ENCODE data around the gene TGDS. TPM values are rescaled to one million over a fixed set of nuclear protein-coding genes. Genes with fewer than 3 reads are reported as not detected.

TGDS gene
- total RNA-seq, 1 donor from 2014 or later = 6.3 TPM

GRCh38 chr13:94569615-94570014 lies 26.3 kb downstream of the TGDS start:
- DNase-seq = no peak
- H3K27me3 Mint-ChIP-seq (ENCODE audit: unreplicated experiment) = peaks cover 3% of the 10 kb centered on the region
- TF ChIP-seq CTCF (IDR thresholded peaks at IDR 0.05; ENCODE audit: partially characterized antibody, unreplicated experiment) = no peak
- no peaks in the 10 kb centered on the region for H3K9me3 Mint-ChIP-seq (ENCODE audit: unreplicated experiment)
- H3K36me3 Mint-ChIP-seq (ENCODE audit: unreplicated experiment) = no peaks in the 10 kb centered on the region
- H3K27ac Mint-ChIP-seq (ENCODE audit: unreplicated experiment) = no peak overlapping the region
- no peaks in the 10 kb centered on the region for H3K4me1 Mint-ChIP-seq (ENCODE audit: low read depth, unreplicated experiment)
- no peak overlapping the region for H3K4me3 Mint-ChIP-seq (ENCODE audit: unreplicated experiment)

- H3K4me3 Mint-ChIP-seq (ENCODE audit: unreplicated experiment) = no peak overlapping the region
- TF ChIP-seq CTCF (IDR thresholded peaks at IDR 0.05; ENCODE audit: partially characterized antibody, unreplicated experiment) = no peak
- H3K27ac Mint-ChIP-seq (ENCODE audit: unreplicated experiment) = no peak overlapping the region
Observed at GRCh38 chr13:94568443-94568842, 27.5 kb downstream of the TGDS start.

GRCh38 chr13:94567581-94567980 lies 28.4 kb downstream of the TGDS start:
- H3K36me3 Mint-ChIP-seq (ENCODE audit: unreplicated experiment) = no peaks in the 10 kb centered on the region
- H3K4me3 Mint-ChIP-seq (ENCODE audit: unreplicated experiment) = no peak overlapping the region
- H3K27me3 Mint-ChIP-seq (ENCODE audit: unreplicated experiment) = peaks cover 3% of the 10 kb centered on the region
- DNase-seq = no peak
- no peak overlapping the region for H3K27ac Mint-ChIP-seq (ENCODE audit: unreplicated experiment)
- H3K9me3 Mint-ChIP-seq (ENCODE audit: unreplicated experiment) = no peaks in the 10 kb centered on the region
- H3K4me1 Mint-ChIP-seq (ENCODE audit: low read depth, unreplicated experiment) = no peaks in the 10 kb centered on the region
- TF ChIP-seq CTCF (IDR thresholded peaks at IDR 0.05; ENCODE audit: partially characterized antibody, unreplicated experiment) = no peak

More at GRCh38 chr13:94568443-94568842, 27.5 kb downstream of the TGDS start:
- Mint-ChIP-seq H3K9me3 (ENCODE audit: unreplicated experiment) (no peaks in the 10 kb centered on the region), H3K36me3 (ENCODE audit: unreplicated experiment) (no peaks in the 10 kb centered on the region), H3K4me1 (ENCODE audit: low read depth, unreplicated experiment) (no peaks in the 10 kb centered on the region), H3K27me3 (ENCODE audit: unreplicated experiment) (peaks cover 3% of the 10 kb centered on the region)
- DNase-seq = no peak

- H3K4me1 Mint-ChIP-seq (ENCODE audit: low read depth, unreplicated experiment) = no peaks in the 10 kb centered on the region
- H3K9me3 Mint-ChIP-seq (ENCODE audit: unreplicated experiment) = peaks cover 2% of the 10 kb centered on the region
- no peak overlapping the region for H3K4me3 Mint-ChIP-seq (ENCODE audit: unreplicated experiment)
- no peak for TF ChIP-seq CTCF (IDR thresholded peaks at IDR 0.05; ENCODE audit: partially characterized antibody, unreplicated experiment)
- DNase-seq = no peak
- no peaks in the 10 kb centered on the region for H3K27me3 Mint-ChIP-seq (ENCODE audit: unreplicated experiment)
- no peak overlapping the region for H3K27ac Mint-ChIP-seq (ENCODE audit: unreplicated experiment)
- no peaks in the 10 kb centered on the region for H3K36me3 Mint-ChIP-seq (ENCODE audit: unreplicated experiment)
Observed at GRCh38 chr13:94561126-94561525, 34.8 kb downstream of the TGDS start.

- no peak overlapping the region for H3K4me3 Mint-ChIP-seq (ENCODE audit: unreplicated experiment)
- DNase-seq = no peak
- no peaks in the 10 kb centered on the region for H3K36me3 Mint-ChIP-seq (ENCODE audit: unreplicated experiment)
- H3K9me3 Mint-ChIP-seq (ENCODE audit: unreplicated experiment) = peaks cover 2% of the 10 kb centered on the region
- H3K27ac Mint-ChIP-seq (ENCODE audit: unreplicated experiment) = no peak overlapping the region
- no peaks in the 10 kb centered on the region for H3K4me1 Mint-ChIP-seq (ENCODE audit: low read depth, unreplicated experiment)
- no peaks in the 10 kb centered on the region for H3K27me3 Mint-ChIP-seq (ENCODE audit: unreplicated experiment)
- TF ChIP-seq CTCF (IDR thresholded peaks at IDR 0.05; ENCODE audit: partially characterized antibody, unreplicated experiment) = no peak
Observed at GRCh38 chr13:94560116-94560515, 35.8 kb downstream of the TGDS start.

Data from glutamatergic neuron (in vitro differentiated cells).